ENCODE measurements around the gene CITED4.

Gene CITED4

DNA sequence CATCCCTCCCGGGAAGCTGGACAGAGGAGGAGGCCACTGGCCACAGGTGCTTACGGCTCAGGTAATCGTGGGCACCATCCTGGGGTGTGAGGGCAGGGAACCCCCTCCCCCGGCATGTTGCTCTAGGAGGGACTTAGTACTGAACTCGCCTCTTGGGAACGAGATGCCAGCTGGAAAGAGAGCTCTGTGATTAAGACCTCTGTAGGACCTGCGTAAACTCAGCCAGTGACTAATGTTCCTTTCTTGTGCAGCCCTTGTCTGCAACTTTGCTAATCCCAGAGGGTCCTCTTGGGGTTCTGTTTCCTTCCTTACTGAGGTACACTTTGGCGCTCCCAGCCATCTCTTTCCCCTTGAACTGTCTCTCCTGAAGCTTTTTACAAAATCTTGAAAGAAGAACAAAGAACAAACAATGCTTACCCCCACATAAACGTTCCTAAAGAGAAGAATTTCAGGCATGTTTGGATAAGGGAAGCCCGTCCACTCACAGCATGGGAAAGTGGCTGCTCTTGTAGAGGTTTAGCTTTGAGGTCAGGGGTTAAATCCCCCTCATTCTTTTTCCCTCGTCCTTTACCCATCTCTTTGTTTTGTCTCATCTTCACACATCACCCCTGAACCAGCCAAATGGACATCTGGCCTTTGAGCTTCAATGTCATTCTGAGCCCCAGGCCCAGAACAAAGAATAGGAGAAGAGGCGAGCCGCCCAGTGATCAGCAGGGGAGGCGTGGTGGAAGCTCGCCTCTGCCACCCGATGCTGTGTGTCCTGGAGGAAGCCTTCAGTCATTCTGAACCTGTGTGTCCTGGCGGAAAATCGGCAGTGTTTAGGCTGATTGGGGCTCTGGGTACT, 37.4 kb downstream of the CITED4 start:
- DNase-seq (ENCODE audit: extremely low spot score), result no peak
- TF ChIP-seq NFRKB (IDR thresholded peaks at IDR 0.05) (no peak), L3MBTL2 (conservative IDR thresholded peaks at IDR 0.05) (no peak), CTBP1 (IDR thresholded peaks at IDR 0.05; ENCODE audit: borderline replicate concordance) (no peak), FOXK2 (IDR thresholded peaks at IDR 0.05) (no peak), SUZ12 (IDR thresholded peaks at IDR 0.05) (no peak), ARNT (IDR thresholded peaks at IDR 0.05) (no peak), HDGF (IDR thresholded peaks at IDR 0.05; ENCODE audit: borderline replicate concordance) (no peak), BHLHE40 (IDR thresholded peaks at IDR 0.05; ENCODE audit: borderline replicate concordance) (no peak), LEF1 (IDR thresholded peaks at IDR 0.05; ENCODE audit: borderline replicate concordance) (no peak), ELF4 (IDR thresholded peaks at IDR 0.05) (no peak), ZNF384 (IDR thresholded peaks at IDR 0.05) (no peak), TARDBP (IDR thresholded peaks at IDR 0.05) (no peak), FOXA1 (IDR thresholded peaks at IDR 0.05) (no peak)
- TF ChIP-seq, protein P1, sequence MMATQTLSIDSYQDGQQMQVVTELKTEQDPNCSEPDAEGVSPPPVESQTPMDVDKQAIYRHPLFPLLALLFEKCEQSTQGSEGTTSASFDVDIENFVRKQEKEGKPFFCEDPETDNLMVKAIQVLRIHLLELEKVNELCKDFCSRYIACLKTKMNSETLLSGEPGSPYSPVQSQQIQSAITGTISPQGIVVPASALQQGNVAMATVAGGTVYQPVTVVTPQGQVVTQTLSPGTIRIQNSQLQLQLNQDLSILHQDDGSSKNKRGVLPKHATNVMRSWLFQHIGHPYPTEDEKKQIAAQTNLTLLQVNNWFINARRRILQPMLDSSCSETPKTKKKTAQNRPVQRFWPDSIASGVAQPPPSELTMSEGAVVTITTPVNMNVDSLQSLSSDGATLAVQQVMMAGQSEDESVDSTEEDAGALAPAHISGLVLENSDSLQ (IDR thresholded peaks at IDR 0.05), result no peak
- CTCF ChIA-PET, result interaction anchor here (0.7 kb wide), 1 partner anchor 11 kb away, joined by 4 read pairs; no protein-coding TSS in a partner anchor
- POLR2A ChIA-PET, result no interaction called here

DNA sequence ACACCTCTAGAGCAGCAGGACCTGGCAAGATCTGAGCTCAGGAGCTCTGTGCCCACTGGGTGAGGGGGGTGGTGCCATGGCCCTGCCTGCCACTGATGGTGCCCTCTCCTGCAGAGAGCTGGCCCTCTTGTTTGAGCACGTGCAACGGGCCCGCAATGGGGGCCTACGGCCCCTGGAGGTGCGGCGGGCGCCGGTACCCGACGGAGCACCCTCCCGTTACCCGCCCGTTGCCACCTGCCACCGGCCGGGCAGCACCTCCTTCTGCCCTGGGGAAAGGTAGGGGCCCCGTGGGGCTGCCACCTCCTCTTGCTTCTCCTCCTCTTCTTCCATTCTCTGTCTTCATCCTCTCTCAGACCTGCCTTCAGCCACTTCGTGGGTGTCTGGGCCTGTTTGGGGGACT, 38.2 kb downstream of the CITED4 start:
- no peak for DNase-seq (ENCODE audit: extremely low spot score)
- ChIA-PET CTCF (no interaction called here), POLR2A (no interaction called here)
- TF ChIP-seq FOXM1 (IDR thresholded peaks at IDR 0.05; ENCODE audit: borderline replicate concordance) (no peak), SP1 (IDR thresholded peaks at IDR 0.05) (no peak), BHLHE40 (IDR thresholded peaks at IDR 0.05; ENCODE audit: borderline replicate concordance) (no peak), CTBP1 (IDR thresholded peaks at IDR 0.05; ENCODE audit: borderline replicate concordance) (no peak), HDGF (IDR thresholded peaks at IDR 0.05; ENCODE audit: borderline replicate concordance) (no peak), ZNF384 (IDR thresholded peaks at IDR 0.05) (no peak), FOXK2 (IDR thresholded peaks at IDR 0.05) (no peak), TARDBP (IDR thresholded peaks at IDR 0.05) (no peak), SUZ12 (IDR thresholded peaks at IDR 0.05) (no peak)

DNA sequence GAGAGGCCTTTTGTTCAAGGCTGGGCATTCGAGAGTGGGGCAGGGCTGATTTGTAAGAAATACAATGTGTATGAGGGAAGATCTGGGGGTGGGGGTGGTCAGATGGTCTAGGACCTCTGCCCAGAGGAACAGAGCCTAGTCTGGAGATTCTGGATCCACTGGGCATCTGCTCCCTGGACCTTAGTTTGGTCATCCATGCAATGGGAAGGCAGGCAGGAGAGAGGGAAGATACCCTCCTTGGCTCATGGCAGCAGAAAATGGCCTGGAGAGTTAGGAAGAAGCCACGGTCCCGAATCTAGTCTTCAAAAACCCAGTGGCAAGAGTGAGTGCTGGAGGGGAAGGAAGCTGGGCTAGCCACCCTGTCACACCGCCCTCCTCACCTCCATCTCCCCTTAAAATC, 38.8 kb downstream of the CITED4 start:
- ChIA-PET POLR2A (no interaction called here), CTCF (no interaction called here)

DNA sequence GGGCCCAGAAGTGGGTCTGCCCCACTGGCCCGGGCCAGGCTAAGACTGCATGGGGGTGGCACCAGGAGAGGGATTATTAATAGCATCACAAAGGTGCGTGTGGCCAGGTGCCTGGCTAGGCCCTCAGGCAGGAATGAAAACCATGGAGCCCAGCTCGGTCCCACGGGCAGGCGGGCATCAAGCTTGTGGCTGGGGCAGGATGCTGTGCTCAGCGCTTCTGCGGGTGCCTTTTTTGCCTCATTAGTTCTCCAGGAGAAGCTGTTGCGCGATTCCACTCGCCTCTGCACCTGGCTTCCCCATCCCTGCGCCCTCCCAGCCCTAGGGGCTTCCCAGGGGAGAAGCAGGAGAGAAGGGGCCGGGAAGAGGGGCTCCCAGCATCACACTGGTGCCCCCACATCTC, 39.3 kb downstream of the CITED4 start:
- ChIA-PET POLR2A (no interaction called here), CTCF (no interaction called here)
- no peak for DNase-seq (ENCODE audit: extremely low spot score)
- TF ChIP-seq LEF1 (IDR thresholded peaks at IDR 0.05; ENCODE audit: borderline replicate concordance) (no peak), TARDBP (IDR thresholded peaks at IDR 0.05) (no peak), ARNT (IDR thresholded peaks at IDR 0.05) (no peak), ELF4 (IDR thresholded peaks at IDR 0.05) (no peak), SUZ12 (IDR thresholded peaks at IDR 0.05) (no peak), ZNF384 (IDR thresholded peaks at IDR 0.05) (no peak), NFRKB (IDR thresholded peaks at IDR 0.05) (no peak), FOXK2 (IDR thresholded peaks at IDR 0.05) (no peak), L3MBTL2 (conservative IDR thresholded peaks at IDR 0.05) (no peak), SP1 (IDR thresholded peaks at IDR 0.05) (no peak), FOXA1 (IDR thresholded peaks at IDR 0.05) (no peak), CTBP1 (IDR thresholded peaks at IDR 0.05; ENCODE audit: borderline replicate concordance) (no peak), HDGF (IDR thresholded peaks at IDR 0.05; ENCODE audit: borderline replicate concordance) (no peak), BHLHE40 (IDR thresholded peaks at IDR 0.05; ENCODE audit: borderline replicate concordance) (no peak), FOXM1 (IDR thresholded peaks at IDR 0.05; ENCODE audit: borderline replicate concordance) (no peak)
- TF ChIP-seq, protein P1 (IDR thresholded peaks at IDR 0.05), result no peak

More for the DNA sequence above, 38.8 kb downstream of the CITED4 start:
- TF ChIP-seq FOXK2 (IDR thresholded peaks at IDR 0.05) (no peak), CTBP1 (IDR thresholded peaks at IDR 0.05; ENCODE audit: borderline replicate concordance) (no peak), SUZ12 (IDR thresholded peaks at IDR 0.05) (no peak), SP1 (IDR thresholded peaks at IDR 0.05) (no peak), TARDBP (IDR thresholded peaks at IDR 0.05) (no peak), FOXA1 (IDR thresholded peaks at IDR 0.05) (no peak), BHLHE40 (IDR thresholded peaks at IDR 0.05; ENCODE audit: borderline replicate concordance) (no peak), ZNF384 (IDR thresholded peaks at IDR 0.05) (no peak), ELF4 (IDR thresholded peaks at IDR 0.05) (no peak), HDGF (IDR thresholded peaks at IDR 0.05; ENCODE audit: borderline replicate concordance) (no peak)
- TF ChIP-seq, protein P1 (IDR thresholded peaks at IDR 0.05), result no peak
- no peak for DNase-seq (ENCODE audit: extremely low spot score)

DNA sequence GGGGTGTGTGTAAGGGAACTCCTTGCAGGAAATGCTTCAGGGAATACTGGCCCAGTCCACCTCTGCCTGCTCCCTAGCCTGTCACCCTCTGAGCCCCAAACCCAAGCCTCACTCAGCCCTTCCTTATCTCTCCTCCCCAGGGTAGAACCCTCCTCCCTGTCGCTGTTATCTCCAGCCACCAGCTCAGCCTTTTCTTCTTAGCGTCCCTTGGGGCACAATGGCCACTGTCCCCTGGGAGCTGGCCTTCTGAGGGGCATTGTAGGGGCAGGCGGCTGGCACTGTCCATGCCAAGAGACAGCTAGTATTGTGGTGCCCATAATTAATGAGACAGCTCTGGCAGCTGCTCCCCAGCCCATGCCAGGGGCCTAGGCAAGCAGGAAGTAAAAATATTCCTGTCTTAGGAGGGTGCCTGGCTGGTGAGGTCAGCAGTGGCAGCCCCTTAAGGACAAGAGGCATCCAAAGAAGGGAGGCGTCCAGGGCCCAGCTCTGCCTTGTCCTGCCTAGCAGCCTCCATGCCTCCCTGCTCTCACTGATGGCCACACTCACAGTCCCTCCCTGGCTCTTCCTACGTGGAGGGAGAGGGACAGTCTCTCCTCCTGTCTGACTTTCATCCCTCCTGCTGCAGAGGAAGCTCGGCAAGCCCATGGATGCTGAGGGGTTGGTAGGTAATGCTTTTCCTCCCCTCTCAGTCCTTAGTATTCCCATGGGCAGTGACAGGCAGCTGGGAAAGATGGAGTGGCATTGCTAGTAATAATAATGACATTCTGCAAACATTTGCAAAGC, 41.1 kb downstream of the CITED4 start:
- TF ChIP-seq BHLHE40 (IDR thresholded peaks at IDR 0.05; ENCODE audit: borderline replicate concordance) (no peak), SP1 (IDR thresholded peaks at IDR 0.05) (no peak), FOXA1 (IDR thresholded peaks at IDR 0.05) (no peak), LEF1 (IDR thresholded peaks at IDR 0.05; ENCODE audit: borderline replicate concordance) (no peak), FOXM1 (IDR thresholded peaks at IDR 0.05; ENCODE audit: borderline replicate concordance) (no peak), SUZ12 (IDR thresholded peaks at IDR 0.05) (no peak), ARNT (IDR thresholded peaks at IDR 0.05) (no peak), L3MBTL2 (conservative IDR thresholded peaks at IDR 0.05) (no peak), TARDBP (IDR thresholded peaks at IDR 0.05) (no peak), CTBP1 (IDR thresholded peaks at IDR 0.05; ENCODE audit: borderline replicate concordance) (no peak), FOXK2 (IDR thresholded peaks at IDR 0.05) (no peak), ZNF384 (IDR thresholded peaks at IDR 0.05) (no peak), NFRKB (IDR thresholded peaks at IDR 0.05) (no peak), HDGF (IDR thresholded peaks at IDR 0.05; ENCODE audit: borderline replicate concordance) (no peak)
- TF ChIP-seq, protein P1 (IDR thresholded peaks at IDR 0.05), result no peak
- no peak for DNase-seq (ENCODE audit: extremely low spot score)
- POLR2A ChIA-PET, result interaction anchor here (1.6 kb wide), 1 partner anchor 41 kb away, joined by 4 read pairs; the partner anchor contains the start of gene CITED4
- CTCF ChIA-PET, result no interaction called here

Data from HEK293T (cell line).